GM10248 (cell line): ENCODE results near the gene SKOR1.

Source experiments
- CTCF ChIA-PET: fragments of 300-600 bp; sonication (Branson Sonifier 250); formaldehyde crosslinking; extraction: SDS; loops from one replicate; lab custom pipeline; 2021; ENCODE audit warnings: antibody characterized with exemption; lab: Yijun Ruan, JAX
- POLR2A ChIA-PET: fragments of 350-650 bp; sonication (Branson Sonifier 250); formaldehyde crosslinking; extraction: SDS; loops from one replicate; lab custom pipeline; 2020; ENCODE audit warnings: antibody characterized with exemption; lab: Yijun Ruan, JAX
- DNase-seq: peaks from one replicate; pipeline ENCODE4 v3.0.0; 2012; ENCODE audit errors: extremely low spot score
- TF ChIP-seq, protein P1 (sequence below): IDR thresholded peaks from 2 replicates; pipeline ENCODE4 v1.5.1; 2012; ENCODE audit warnings: mild to moderate bottlenecking, low read depth; ENCODE audit errors: extremely low read depth, missing control alignments, control extremely low read depth

Gene SKOR1

DNA sequence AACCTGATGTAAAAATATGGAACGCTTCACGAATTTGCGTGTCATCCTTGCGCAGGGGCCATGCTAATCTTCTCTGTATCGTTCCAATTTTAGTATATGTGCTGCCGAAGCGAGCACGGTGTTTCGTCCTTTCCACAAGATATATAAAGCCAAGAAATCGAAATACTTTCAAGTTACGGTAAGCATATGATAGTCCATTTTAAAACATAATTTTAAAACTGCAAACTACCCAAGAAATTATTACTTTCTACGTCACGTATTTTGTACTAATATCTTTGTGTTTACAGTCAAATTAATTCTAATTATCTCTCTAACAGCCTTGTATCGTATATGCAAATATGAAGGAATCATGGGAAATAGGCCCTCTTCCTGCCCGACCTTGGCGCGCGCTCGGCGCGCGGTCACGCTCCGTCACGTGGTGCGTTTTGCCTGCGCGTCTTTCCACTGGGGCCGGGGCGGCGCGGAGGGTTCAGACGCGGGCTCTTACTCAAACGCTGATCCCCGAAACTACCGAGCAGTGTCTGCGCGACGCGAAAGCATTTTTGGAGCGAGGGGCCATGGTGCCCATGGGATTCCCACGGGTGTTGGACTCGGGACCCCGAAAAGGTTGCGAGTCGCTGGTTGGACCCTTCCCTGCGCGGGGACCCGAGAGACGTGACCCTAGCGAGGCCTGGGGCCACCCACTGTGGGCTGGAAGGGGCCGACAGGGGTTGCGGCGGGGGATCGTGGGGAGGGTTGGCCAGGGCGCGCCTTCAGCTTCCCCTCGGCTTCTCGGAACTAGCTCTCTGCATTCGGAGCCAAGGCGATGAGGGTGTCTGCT is 14.8 kb downstream of the SKOR1 start, which contains the start of gene RNU6-1:
RNU6-1 (minus strand) TSS at position 117 of the 820 bp plus-strand sequence.
- ChIA-PET POLR2A (interaction anchor here (1.9 kb wide), 1 partner anchor 214 kb away, joined by 4 read pairs; the partner anchor contains the start of gene PIAS1), CTCF (interaction anchor here (0.9 to 2.1 kb wide), 5 partner anchors 10 to 370 kb away, joined by 3 to 13 read pairs (median 5); no protein-coding TSS in a partner anchor)
- TF ChIP-seq, protein P1, sequence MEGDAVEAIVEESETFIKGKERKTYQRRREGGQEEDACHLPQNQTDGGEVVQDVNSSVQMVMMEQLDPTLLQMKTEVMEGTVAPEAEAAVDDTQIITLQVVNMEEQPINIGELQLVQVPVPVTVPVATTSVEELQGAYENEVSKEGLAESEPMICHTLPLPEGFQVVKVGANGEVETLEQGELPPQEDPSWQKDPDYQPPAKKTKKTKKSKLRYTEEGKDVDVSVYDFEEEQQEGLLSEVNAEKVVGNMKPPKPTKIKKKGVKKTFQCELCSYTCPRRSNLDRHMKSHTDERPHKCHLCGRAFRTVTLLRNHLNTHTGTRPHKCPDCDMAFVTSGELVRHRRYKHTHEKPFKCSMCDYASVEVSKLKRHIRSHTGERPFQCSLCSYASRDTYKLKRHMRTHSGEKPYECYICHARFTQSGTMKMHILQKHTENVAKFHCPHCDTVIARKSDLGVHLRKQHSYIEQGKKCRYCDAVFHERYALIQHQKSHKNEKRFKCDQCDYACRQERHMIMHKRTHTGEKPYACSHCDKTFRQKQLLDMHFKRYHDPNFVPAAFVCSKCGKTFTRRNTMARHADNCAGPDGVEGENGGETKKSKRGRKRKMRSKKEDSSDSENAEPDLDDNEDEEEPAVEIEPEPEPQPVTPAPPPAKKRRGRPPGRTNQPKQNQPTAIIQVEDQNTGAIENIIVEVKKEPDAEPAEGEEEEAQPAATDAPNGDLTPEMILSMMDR = no peak
- DNase-seq = peak; percentile 91

DNA sequence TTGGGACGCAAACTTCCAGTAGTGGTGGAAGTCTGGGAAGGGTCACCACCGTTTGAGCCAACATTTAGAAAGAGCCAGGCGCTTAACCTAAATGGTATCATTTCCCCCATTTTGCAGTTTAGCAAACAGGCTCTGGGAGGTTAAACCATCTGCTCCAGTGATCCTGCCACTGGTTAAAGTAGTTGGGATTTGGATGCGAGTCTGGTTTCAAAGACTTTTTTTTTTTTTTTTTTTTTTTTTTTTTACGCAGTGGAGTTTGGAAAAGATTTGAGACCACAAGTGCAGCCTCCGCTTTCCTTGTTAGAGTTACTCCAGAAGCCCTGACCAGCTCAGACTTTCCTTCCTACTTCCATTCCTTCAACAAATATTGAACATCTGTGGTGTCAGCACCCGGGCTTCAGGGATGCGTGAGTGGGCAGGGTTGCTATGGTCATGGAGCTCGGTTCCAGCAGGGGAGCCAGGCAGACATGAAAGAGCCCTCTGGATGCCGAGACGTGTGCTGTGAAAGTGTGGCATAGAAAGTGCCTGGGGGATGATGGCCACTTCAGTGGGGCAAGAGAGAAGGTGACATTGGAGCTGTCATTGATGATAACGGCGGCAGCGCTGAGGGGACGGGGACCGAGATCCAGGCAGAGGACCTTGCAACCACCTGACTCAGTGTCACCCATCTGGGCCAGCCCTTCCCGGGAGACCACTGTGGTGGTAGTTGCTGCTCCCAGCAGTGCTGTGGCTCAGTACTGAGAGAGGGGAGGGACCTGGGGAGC is 15.6 kb downstream of the SKOR1 start:
- ChIA-PET POLR2A (interaction anchor here (0.6 to 1.9 kb wide), 2 partner anchors 13 to 213 kb away, joined by 3 to 4 read pairs; partner anchors contain the start of gene PIAS1), CTCF (interaction anchor here (0.9 to 2.1 kb wide), 5 partner anchors 9 to 369 kb away, joined by 3 to 13 read pairs (median 5); no protein-coding TSS in a partner anchor)
- TF ChIP-seq, protein P1 = no peak
- peak; percentile 36 for DNase-seq

DNA sequence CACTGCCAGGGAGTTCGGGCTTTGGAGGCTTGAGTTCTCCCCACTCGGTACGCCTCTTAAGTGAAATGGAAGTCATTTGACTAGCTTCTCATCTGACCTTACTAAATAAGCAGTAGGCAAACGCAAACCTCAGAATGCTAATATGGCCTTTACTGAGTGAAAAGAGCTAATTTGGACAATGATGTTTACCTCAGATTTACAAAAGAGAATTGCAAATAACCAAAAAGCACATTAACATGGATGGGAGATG is 16.1 kb downstream of the SKOR1 start:
- TF ChIP-seq, protein P1 = no peak
- POLR2A ChIA-PET = interaction anchor here (0.6 to 1.9 kb wide), 2 partner anchors 13 to 213 kb away, joined by 3 to 4 read pairs; partner anchors contain the start of gene PIAS1
- DNase-seq = no peak
- CTCF ChIA-PET = interaction anchor here (1.4 to 2.1 kb wide), 4 partner anchors 9 to 313 kb away, joined by 4 to 13 read pairs (median 6); no protein-coding TSS in a partner anchor

DNA sequence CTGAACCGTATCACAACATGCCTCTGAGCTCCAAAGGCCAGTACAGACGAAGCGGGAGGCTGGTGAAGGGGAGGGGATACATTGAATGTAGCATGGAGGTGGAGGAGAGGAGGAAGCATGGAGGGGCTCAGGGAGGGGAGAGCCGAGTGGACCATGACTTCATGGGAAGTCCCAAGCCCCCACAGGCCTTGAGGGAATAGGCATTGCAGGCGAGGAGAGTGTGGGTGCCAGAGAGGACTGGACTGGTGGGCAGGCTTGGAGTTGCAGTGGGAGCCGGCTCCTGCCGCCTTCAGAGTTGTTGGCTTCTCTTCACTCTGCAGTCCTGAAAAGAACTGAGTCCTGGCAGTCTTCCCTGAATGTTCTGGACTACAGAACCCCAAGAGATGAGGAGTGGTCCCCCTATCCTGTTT is 17.8 kb downstream of the SKOR1 start:
- ChIA-PET CTCF (interaction anchor here (1.0 kb wide), 1 partner anchor 312 kb away, joined by 3 read pairs; no protein-coding TSS in a partner anchor), POLR2A (no interaction called here)
- DNase-seq = no peak
- TF ChIP-seq, protein P1 = no peak

DNA sequence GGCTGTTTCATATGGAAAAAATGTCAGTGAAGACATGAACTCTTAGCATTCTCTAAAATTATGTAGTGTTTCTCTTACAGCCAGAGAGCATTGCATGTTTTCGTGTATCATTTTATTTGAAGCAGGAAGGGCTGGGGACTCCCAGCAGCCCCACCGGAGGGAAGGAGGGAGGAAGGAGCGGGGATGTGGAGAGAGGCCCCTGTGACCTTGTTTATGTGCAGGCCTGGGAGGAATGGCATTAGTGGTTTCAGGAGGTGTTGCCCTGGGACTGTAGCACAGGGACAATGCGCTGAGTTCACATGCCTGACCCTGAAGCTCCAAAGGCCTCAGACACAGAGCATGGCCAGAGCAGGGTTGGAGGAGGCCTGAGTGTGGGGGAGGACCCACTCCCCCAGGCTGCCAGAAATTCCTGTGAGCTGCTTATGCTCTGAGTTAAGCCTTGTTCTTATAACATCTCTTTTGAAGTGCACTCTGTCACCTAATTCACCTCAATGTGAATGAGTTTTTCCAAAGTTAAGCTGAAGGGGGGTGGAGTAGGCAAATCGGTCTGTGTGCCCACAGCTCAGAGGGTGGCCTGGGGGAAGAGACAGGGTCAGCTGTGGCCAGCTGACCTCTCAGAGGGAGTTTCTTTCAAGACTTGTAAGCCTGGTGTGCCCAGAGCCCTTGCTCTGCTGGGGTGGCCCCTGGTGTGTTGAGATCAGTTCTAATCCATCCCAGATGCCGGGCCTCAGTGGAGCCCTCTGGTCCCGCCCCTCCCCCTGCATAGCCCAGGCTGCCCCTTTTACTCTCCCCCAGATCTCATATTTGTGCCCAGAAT is 18.5 kb downstream of the SKOR1 start:
- no peak for DNase-seq
- ChIA-PET POLR2A (no interaction called here), CTCF (interaction anchor here (1.0 to 2.6 kb wide), 3 partner anchors 10 to 312 kb away, joined by 3 to 7 read pairs (median 3); no protein-coding TSS in a partner anchor)
- TF ChIP-seq, protein P1 = no peak
